Measurements from ENCODE around the gene DENND1A. TPM values are rescaled to one million over a fixed set of nuclear protein-coding genes. Genes with fewer than 3 reads are reported as not detected.

DENND1A gene
- total RNA-seq, 2 donors from 2014 or later: 17.8 to 36.6 TPM

DNA sequence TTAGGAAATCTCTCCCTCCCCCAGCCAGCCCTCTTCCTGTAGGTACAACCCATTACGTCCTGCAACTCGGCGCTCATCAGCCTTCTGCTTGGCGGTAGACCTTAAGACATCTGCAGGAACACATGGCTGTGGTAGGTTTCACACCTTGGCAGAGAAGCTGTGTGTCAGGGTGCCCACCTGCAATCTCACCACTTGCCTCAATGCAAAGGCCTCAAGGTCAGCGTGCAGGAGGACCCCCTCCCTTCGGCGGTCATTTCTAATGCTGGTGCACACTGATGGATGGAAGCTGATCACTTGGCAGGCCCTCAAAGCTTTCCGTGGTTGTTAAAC is 506.6 kb downstream of the DENND1A start:
- Histone ChIP-seq H3K4me3 (no peak overlapping the region), H3K27ac (no peak overlapping the region), H3K36me3 (peaks cover 5% of the 10 kb centered on the region), H3K9me3 (no peaks in the 10 kb centered on the region), H3K4me1 (ENCODE audit: control insufficient read depth in 1 of 2, low read depth in 2 of 2) (no peaks in the 10 kb centered on the region), H3K27me3 (replicated peaks; ENCODE audit: insufficient read depth) (no peaks in the 10 kb centered on the region)
- ATAC-seq (ENCODE audit: insufficient number of reproducible peaks, low FRiP score, low read depth) (no peak), DNase-seq (ENCODE audit: low spot score) (no peak)
- TF ChIP-seq, protein P1, sequence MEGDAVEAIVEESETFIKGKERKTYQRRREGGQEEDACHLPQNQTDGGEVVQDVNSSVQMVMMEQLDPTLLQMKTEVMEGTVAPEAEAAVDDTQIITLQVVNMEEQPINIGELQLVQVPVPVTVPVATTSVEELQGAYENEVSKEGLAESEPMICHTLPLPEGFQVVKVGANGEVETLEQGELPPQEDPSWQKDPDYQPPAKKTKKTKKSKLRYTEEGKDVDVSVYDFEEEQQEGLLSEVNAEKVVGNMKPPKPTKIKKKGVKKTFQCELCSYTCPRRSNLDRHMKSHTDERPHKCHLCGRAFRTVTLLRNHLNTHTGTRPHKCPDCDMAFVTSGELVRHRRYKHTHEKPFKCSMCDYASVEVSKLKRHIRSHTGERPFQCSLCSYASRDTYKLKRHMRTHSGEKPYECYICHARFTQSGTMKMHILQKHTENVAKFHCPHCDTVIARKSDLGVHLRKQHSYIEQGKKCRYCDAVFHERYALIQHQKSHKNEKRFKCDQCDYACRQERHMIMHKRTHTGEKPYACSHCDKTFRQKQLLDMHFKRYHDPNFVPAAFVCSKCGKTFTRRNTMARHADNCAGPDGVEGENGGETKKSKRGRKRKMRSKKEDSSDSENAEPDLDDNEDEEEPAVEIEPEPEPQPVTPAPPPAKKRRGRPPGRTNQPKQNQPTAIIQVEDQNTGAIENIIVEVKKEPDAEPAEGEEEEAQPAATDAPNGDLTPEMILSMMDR (IDR thresholded peaks at IDR 0.05): no peak

DNA sequence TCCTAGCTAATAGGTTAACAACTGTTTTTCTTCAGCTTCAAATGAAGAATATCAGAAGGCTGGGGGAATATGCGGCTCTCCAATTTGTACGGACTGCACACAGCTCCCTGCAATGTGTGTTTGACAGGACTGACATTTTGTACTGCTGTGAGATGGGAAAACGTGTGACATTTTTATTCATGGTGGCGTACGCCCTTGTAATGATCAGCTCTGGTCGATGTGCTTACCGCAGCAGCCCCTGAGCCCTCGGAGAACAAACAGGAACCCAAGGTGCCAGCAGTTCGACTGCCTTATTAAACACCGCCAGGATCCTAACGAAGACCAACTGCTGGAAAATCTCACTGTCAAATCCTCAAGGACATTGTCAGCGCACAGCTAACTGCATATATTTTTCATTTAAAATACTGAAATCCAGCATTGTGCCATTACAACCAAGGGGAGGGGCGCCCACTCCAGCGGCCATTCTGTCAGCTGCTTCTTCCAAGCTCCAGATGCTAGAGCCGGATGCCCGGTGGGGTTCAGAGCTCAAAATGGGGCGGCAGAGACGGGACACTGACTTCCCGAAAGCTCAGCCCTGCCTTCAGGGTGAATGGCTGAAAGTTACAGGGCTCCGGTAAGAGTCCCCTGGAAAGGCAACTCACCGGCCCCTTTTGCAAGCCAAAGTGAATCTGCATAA is 507.2 kb downstream of the DENND1A start:
- no peak overlapping the region for H3K4me3 ChIP-seq
- TF ChIP-seq, protein P1 (IDR thresholded peaks at IDR 0.05): no peak
- ATAC-seq (ENCODE audit: insufficient number of reproducible peaks, low FRiP score, low read depth) (no peak), DNase-seq (ENCODE audit: low spot score) (no peak)
- H3K9me3 ChIP-seq: no peaks in the 10 kb centered on the region
- H3K27me3 ChIP-seq (replicated peaks; ENCODE audit: insufficient read depth): no peaks in the 10 kb centered on the region
- H3K27ac ChIP-seq: no peak overlapping the region
- no peaks in the 10 kb centered on the region for H3K4me1 ChIP-seq (ENCODE audit: control insufficient read depth in 1 of 2, low read depth in 2 of 2)
- peaks cover 5% of the 10 kb centered on the region for H3K36me3 ChIP-seq

DNA sequence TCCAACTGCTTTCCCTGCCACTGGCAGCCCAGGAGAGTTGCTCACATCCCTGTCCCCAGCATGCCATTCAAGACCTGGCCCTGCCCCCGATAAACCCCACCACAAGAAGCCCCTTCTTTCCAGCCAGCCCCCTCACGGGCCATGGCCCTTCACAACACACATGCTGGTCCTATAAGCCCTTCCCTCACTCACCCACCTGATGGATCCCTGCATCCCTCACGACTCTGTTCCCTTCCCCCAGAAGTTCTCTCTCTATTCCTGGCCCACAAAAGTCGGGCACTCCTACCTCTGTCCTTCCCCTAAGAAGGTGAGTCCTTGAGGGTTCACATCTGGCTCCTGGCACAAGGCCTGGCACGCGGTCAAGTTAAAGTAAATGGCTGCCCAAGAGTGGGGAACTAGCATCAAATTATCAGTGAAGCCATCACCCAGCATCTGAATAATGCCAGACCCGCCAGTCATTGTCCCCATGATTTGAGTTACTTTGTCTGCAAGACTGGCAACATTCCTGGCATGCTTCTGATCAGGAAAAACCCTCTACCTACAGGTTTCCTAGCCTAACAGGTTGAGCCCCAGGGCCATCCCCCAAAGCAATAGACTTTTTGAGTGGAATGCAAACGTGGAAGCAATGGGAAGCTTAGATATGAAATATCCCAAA is 508.0 kb downstream of the DENND1A start:
- H3K4me1 ChIP-seq (ENCODE audit: control insufficient read depth in 1 of 2, low read depth in 2 of 2): no peaks in the 10 kb centered on the region
- peaks cover 5% of the 10 kb centered on the region for H3K36me3 ChIP-seq
- no peak for ATAC-seq (ENCODE audit: insufficient number of reproducible peaks, low FRiP score, low read depth)
- no peaks in the 10 kb centered on the region for H3K9me3 ChIP-seq
- no peak overlapping the region for H3K4me3 ChIP-seq
- H3K27ac ChIP-seq: no peak overlapping the region
- DNase-seq (ENCODE audit: low spot score): no peak
- no peaks in the 10 kb centered on the region for H3K27me3 ChIP-seq (replicated peaks; ENCODE audit: insufficient read depth)
- TF ChIP-seq, protein P1 (IDR thresholded peaks at IDR 0.05): no peak

DNA sequence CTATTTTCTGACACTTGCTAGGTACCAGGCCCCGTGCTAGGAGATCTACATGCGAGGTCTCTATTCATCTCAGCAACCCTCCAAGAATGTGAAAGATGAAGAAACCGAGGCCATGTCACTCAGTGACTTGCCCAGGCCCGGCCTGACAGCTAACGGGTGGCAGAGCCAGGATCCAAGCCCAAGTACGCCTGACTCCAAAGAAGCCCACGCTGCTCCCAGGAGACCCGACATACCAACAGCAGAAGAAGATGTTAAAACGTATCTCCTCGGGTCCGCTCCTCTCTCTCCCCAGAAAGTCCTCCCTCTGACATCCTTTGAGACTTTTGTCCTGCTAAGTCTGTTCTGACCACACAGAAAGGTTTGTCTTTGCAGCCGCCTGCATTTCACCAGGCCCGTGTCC is 508.7 kb downstream of the DENND1A start:
- peaks cover 5% of the 10 kb centered on the region for H3K36me3 ChIP-seq
- no peaks in the 10 kb centered on the region for H3K27me3 ChIP-seq (replicated peaks; ENCODE audit: insufficient read depth)
- no peak for DNase-seq (ENCODE audit: low spot score)
- TF ChIP-seq, protein P1 (IDR thresholded peaks at IDR 0.05): no peak
- no peaks in the 10 kb centered on the region for H3K9me3 ChIP-seq
- H3K4me1 ChIP-seq (ENCODE audit: control insufficient read depth in 1 of 2, low read depth in 2 of 2): no peaks in the 10 kb centered on the region
- no peak overlapping the region for H3K4me3 ChIP-seq
- H3K27ac ChIP-seq: no peak overlapping the region
- no peak for ATAC-seq (ENCODE audit: insufficient number of reproducible peaks, low FRiP score, low read depth)

DNA sequence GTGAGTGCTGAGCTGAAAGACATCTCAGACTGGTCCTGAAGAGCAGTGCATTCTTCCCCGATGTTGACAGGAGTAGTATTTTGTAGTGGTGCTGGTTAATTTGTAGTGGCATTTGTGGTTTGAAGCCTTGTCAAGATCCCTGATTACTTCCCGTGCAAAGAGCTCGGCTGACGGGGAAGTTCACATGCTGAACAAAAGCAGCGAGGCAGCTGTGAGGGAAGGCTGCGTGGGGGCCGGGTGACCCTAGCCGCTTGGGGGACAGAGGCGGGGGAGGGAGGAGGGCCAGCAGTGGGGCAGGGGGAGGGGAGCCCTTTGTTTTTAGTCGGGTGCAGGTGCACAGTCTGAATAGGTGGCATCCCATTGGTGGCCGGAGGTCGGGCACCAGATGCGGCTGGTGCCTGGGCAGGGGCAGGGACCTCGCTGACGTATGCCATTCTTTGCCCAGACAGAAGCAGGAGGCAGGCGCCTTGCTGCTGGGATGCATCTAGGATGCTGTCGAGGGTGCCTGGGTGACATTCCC is 509.3 kb downstream of the DENND1A start:
- DNase-seq (ENCODE audit: low spot score): no peak
- TF ChIP-seq, protein P1 (IDR thresholded peaks at IDR 0.05): no peak
- H3K36me3 ChIP-seq: peaks cover 5% of the 10 kb centered on the region

More for the DNA sequence above, 509.3 kb downstream of the DENND1A start:
- Histone ChIP-seq H3K27me3 (replicated peaks; ENCODE audit: insufficient read depth) (no peaks in the 10 kb centered on the region), H3K9me3 (no peaks in the 10 kb centered on the region), H3K27ac (no peak overlapping the region), H3K4me1 (ENCODE audit: control insufficient read depth in 1 of 2, low read depth in 2 of 2) (no peaks in the 10 kb centered on the region), H3K4me3 (no peak overlapping the region)
- no peak for ATAC-seq (ENCODE audit: insufficient number of reproducible peaks, low FRiP score, low read depth)

Measured in thoracic aorta (tissue), 2 donors.